SK-N-SH (cell line): ENCODE results near the gene TLN1. TPM values are rescaled to one million over a fixed set of nuclear protein-coding genes. Genes with fewer than 3 reads are reported as not detected.

Source experiments
- CTCF ChIA-PET: fragments of 300-600, 350-600 bp; formaldehyde crosslinking; extraction: SDS; loops from one replicate; lab custom pipeline; 2021; lab: Yijun Ruan, JAX
- POLR2A ChIA-PET: fragments of 350-600 bp; sonication (Branson Sonifier 250); formaldehyde crosslinking; extraction: SDS; loops from one replicate; lab custom pipeline; 2020; ENCODE audit warnings: antibody characterized with exemption, inconsistent platforms; lab: Yijun Ruan, JAX
- DNase-seq: peaks from one replicate; pipeline ENCODE4 v3.0.0; 2012
- H2AFZ ChIP-seq: fragments of 200-600 bp; sonication (generic); 2 replicates; pipeline ENCODE4 v1.8.1; 2016; ENCODE audit warnings: antibody characterized with exemption, mild to moderate bottlenecking, low read depth
- H3F3A ChIP-seq: fragments of 200-600 bp; sonication (generic); replicated peaks from 2 replicates; pipeline ENCODE3; 2016; ENCODE audit warnings: antibody characterized with exemption, mild to moderate bottlenecking; ENCODE audit not compliant: insufficient read depth
- H3K27ac ChIP-seq, 2 experiments: fragments of 200-500 bp in 1 of 2; fragments of 200-600 bp in 1 of 2; sonication (Bioruptor generic) in 1 of 2; sonication (generic), shearing (Covaris generic) in 1 of 2; 2 replicates each; pipeline versions ENCODE4 v1.5.1 to v1.6.1; 2014 to 2016; ENCODE audit warnings: low read depth in 2 of 2, inconsistent platforms in 1 of 2, low read length in 1 of 2, mild to moderate bottlenecking in 1 of 2, mixed read lengths in 1 of 2
- H3K27me3 ChIP-seq: fragments of 200-600 bp; sonication (generic), shearing (Covaris generic); 2 replicates; pipeline ENCODE4 v1.6.1; 2016; ENCODE audit warnings: mixed run types; ENCODE audit not compliant: insufficient read depth
- H3K36me3 ChIP-seq, 2 experiments: fragments of 200-500 bp in 1 of 2; fragments of 200-600 bp in 1 of 2; sonication (Bioruptor generic) in 1 of 2; sonication (generic) in 1 of 2; replicated peaks in 1 of 2; 2 replicates each; pipeline versions ENCODE3 to v1.5.1; 2014 to 2016; ENCODE audit warnings: low read length in 1 of 2, mild to moderate bottlenecking in 1 of 2; ENCODE audit not compliant: insufficient read depth in 2 of 2, control insufficient read depth in 1 of 2
- H3K4me1 ChIP-seq, 2 experiments: fragments of 200-500 bp in 1 of 2; fragments of 200-600 bp in 1 of 2; sonication (Bioruptor generic) in 1 of 2; sonication (generic), shearing (Covaris generic) in 1 of 2; 2 replicates each; pipeline versions ENCODE4 v1.5.1 to v1.6.1; 2014 to 2016; ENCODE audit warnings: low read depth in 1 of 2, low read length in 1 of 2, mixed run types in 1 of 2; ENCODE audit not compliant: insufficient read depth in 2 of 2, control insufficient read depth in 1 of 2
- H3K4me2 ChIP-seq: fragments of 200-600 bp; sonication (generic), shearing (Covaris generic); 2 replicates; pipeline ENCODE4 v1.6.1; 2017; ENCODE audit warnings: mixed run types
- H3K4me3 ChIP-seq, 2 experiments: fragments of 200-500 bp in 1 of 2; fragments of 200-600 bp in 1 of 2; sonication (Bioruptor generic) in 1 of 2; sonication (generic), shearing (Covaris generic) in 1 of 2; 2 replicates each; pipeline versions ENCODE4 v1.5.1 to v1.8.1; 2014 to 2016; ENCODE audit warnings: low read depth in 2 of 2, inconsistent platforms in 1 of 2, low read length in 1 of 2, mild to moderate bottlenecking in 1 of 2, mixed read lengths in 1 of 2, moderate library complexity in 1 of 2
- H3K79me2 ChIP-seq: fragments of 200-600 bp; sonication (generic); 2 replicates; pipeline ENCODE4 v1.8.1; 2017; ENCODE audit warnings: mild to moderate bottlenecking; ENCODE audit not compliant: insufficient read depth
- H3K9ac ChIP-seq: fragments of 200-600 bp; sonication (generic); 2 replicates; pipeline ENCODE4 v1.6.1; 2017; ENCODE audit warnings: mixed run types
- H3K9me2 ChIP-seq: fragments of 200-600 bp; sonication (generic); 2 replicates; pipeline ENCODE4 v1.6.1; 2017; ENCODE audit warnings: mixed run types
- H3K9me3 ChIP-seq: fragments of 200-600 bp; sonication (generic); 2 replicates; pipeline ENCODE4 v1.6.1; 2017; ENCODE audit warnings: mixed run types, mild to moderate bottlenecking, moderate library complexity
- H4K20me1 ChIP-seq: fragments of 200-600 bp; sonication (generic); 2 replicates; pipeline ENCODE4 v1.6.1; 2017; ENCODE audit warnings: mild to moderate bottlenecking, mixed run types; ENCODE audit not compliant: insufficient read depth
- FOSL2 ChIP-seq: IDR thresholded peaks from 2 replicates; pipeline ENCODE4 v1.4.0; 2012; ENCODE audit warnings: low read depth, mild to moderate bottlenecking, moderate library complexity, borderline replicate concordance
- FOXJ3 ChIP-seq: sonication (generic); formaldehyde crosslinking; IDR thresholded peaks from 2 replicates; pipeline ENCODE4 v1.5.1; 2020; ENCODE audit warnings: mild to moderate bottlenecking, missing genetic modification reagents
- FOXM1 ChIP-seq: IDR thresholded peaks from 2 replicates; pipeline ENCODE4 v1.4.0; 2012; ENCODE audit warnings: low read depth, mild to moderate bottlenecking
- GATA2 ChIP-seq: sonication (generic); formaldehyde crosslinking; IDR thresholded peaks from 2 replicates; pipeline ENCODE4 v1.5.0; 2020; ENCODE audit warnings: mild to moderate bottlenecking, missing genetic modification reagents
- JUND ChIP-seq: IDR thresholded peaks from 2 replicates; pipeline ENCODE4 v1.4.0; 2012
- NRF1 ChIP-seq: IDR thresholded peaks from 2 replicates; pipeline ENCODE4 v1.6.1; 2012; ENCODE audit warnings: low read depth, mild to moderate bottlenecking, low read length
- RAD21 ChIP-seq: IDR thresholded peaks from 2 replicates; pipeline ENCODE4 v1.6.1; 2012; ENCODE audit warnings: mild to moderate bottlenecking, low read length
- RCOR1 ChIP-seq: fragments of 150-350 bp; IDR thresholded peaks from 2 replicates; pipeline ENCODE4 v1.6.1; 2017; ENCODE audit warnings: antibody characterized with exemption, low read length
- TAF1 ChIP-seq: IDR thresholded peaks from 2 replicates; pipeline ENCODE4 v1.6.1; 2012; ENCODE audit warnings: low read depth, mild to moderate bottlenecking, low read length, moderate library complexity, borderline replicate concordance
- TCF12 ChIP-seq: IDR thresholded peaks from 2 replicates; pipeline ENCODE4 v1.4.0; 2012
- TEAD4 ChIP-seq: IDR thresholded peaks from 2 replicates; pipeline ENCODE4 v1.4.0; 2012; ENCODE audit warnings: mild to moderate bottlenecking, borderline replicate concordance; ENCODE audit not compliant: insufficient read depth
- USF2 ChIP-seq: fragments of 150-350 bp; IDR thresholded peaks from 2 replicates; pipeline ENCODE4 v1.6.1; 2017; ENCODE audit warnings: antibody characterized with exemption, low read length, low read depth, borderline replicate concordance
- ZBTB33 ChIP-seq: IDR thresholded peaks from 2 replicates; pipeline ENCODE4 v1.4.0; 2012; ENCODE audit warnings: low read depth, borderline replicate concordance
- WGBS: methylation state at CpG from one replicate; pipeline ENCODE4 v1.1.6; 2017; ENCODE audit warnings: low lambda C conversion rate; 5-methylcytosine and 5-hydroxymethylcytosine counted together
- polyA plus RNA-seq, 3 experiments: library from polyadenylated mRNA; depleted of rRNA; stranded (reverse); fragments of >200 nt; gene quantifications; 2 replicates each; pipeline ENCODE4 v1.2.3, GENCODE V29; 2012

Gene TLN1
- polyA plus RNA-seq, 1 of the 3 experiments (the other 2 are of a cell fraction): 115 TPM

- TF ChIP-seq FOXJ3 (CRISPR knock-in tag): no peak
- no peak for TF ChIP-seq USF2
- no peak for TF ChIP-seq FOXM1
- no peak for TF ChIP-seq FOSL2
- TF ChIP-seq RCOR1: no peak
Measured at GRCh38 chr9:35728041-35728971, 3.7 kb downstream of the TLN1 start (continued).

- CTCF ChIA-PET: interaction anchor here (0.7 to 9.7 kb wide), 14 partner anchors 8 to 155 kb away, joined by 3 to 103 read pairs (median 6); partner anchors contain the start of genes CA9, CCDC107, GBA2 and RGP1
Measured at GRCh38 chr9:35727676-35728040, 4.3 kb downstream of the TLN1 start.

More at GRCh38 chr9:35727676-35728040, 4.3 kb downstream of the TLN1 start:
- POLR2A ChIA-PET: interaction anchor here (1.2 to 1.3 kb wide), 2 partner anchors 14 to 29 kb away, joined by 3 read pairs; no protein-coding TSS in a partner anchor
- H2AFZ ChIP-seq: no peak overlapping the region
- H3F3A ChIP-seq: peaks cover 30% of the 10 kb centered on the region
- H3K27ac ChIP-seq: peak overlapping the region; percentile 68 to 94
- TF ChIP-seq TEAD4: no peak
- TF ChIP-seq FOSL2: no peak
- no peak for TF ChIP-seq TAF1
- TF ChIP-seq RAD21: no peak
- TF ChIP-seq TCF12: no peak
- TF ChIP-seq ZBTB33: no peak
- no peak for TF ChIP-seq NRF1
- TF ChIP-seq JUND: no peak
- TF ChIP-seq FOXM1: no peak
- TF ChIP-seq GATA2 (CRISPR knock-in tag): no peak
- 80% methylated on average over 5 of the region's 5 CpGs for WGBS
- H3K9me3 ChIP-seq: no peaks in the 10 kb centered on the region
- no peaks in the 10 kb centered on the region for H3K9me2 ChIP-seq
- H3K79me2 ChIP-seq: peaks cover 92% of the 10 kb centered on the region
- H3K4me3 ChIP-seq: peak overlapping the region; percentile 25 to 96; a peak in 3 of 4 replicates
- peak overlapping the region; percentile 91 for H3K4me2 ChIP-seq
- peaks cover 33% of the 10 kb centered on the region in 2 experiments for H3K36me3 ChIP-seq
- DNase-seq: no peak
- H4K20me1 ChIP-seq: peaks cover 18% of the 10 kb centered on the region
- H3K4me1 ChIP-seq: peaks cover 27 to 36% of the 10 kb centered on the region in 2 experiments
- no peaks in the 10 kb centered on the region for H3K27me3 ChIP-seq
- peak overlapping the region; percentile 62 for H3K9ac ChIP-seq
